ENCODE measurements around the gene ETDA.
"Not testable (repeated sequence)": the region's sequence is repeated elsewhere in the genome, so short reads cannot be mapped to it uniquely, and the experiment has no call there.

Gene ETDA

DNA sequence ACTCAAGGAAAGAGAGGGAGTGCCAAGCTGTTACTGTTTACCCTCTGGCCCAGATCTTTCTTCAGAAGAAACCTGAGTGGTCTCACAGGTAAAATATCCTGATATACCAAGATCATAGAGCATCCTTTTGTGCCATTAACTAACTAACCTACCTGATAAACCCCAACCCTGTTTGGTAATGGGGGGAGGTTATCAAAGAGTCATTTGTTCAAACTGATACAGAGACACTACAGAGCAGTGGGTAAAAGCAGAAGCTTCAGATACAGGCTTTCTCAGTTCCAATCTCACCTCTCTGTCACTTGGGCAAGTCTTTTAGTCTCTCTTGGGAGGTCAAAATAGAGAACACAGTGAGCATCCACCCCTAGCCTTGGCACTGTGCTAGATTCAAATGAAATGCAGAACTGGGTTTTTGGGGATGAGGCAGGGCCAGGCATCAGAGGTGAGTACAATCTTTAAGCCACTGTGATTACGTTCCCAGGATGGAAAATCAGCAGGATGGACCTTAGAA, at the start of gene ETDA:
Gene ETDA (plus strand): TSS at position 51 of the 508 bp plus-strand sequence. CDS start 1,216 bp downstream, outside the sequence.
- not testable (repeated sequence) for DNase-seq

DNA sequence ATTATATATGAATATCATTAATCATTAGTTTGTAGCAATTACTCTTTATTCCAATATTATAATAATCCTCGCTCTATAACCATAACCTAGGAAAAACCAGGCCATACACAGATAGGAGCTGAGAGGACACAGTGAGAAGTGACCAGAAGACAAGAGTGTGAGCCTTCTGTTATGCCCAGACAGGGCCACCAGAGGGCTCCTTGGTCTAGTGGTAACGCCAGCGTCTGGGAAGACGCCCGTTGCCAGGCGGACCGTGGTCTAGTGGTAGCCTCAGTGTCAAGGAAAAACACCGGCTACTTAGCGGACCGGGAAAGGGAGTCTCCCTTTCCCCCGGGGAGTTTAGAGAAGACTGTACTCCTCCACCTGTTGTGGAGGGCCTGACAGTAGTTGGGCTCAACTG, 45.4 kb upstream of the ETDA start:
- DNase-seq: peak; percentile 3

DNA sequence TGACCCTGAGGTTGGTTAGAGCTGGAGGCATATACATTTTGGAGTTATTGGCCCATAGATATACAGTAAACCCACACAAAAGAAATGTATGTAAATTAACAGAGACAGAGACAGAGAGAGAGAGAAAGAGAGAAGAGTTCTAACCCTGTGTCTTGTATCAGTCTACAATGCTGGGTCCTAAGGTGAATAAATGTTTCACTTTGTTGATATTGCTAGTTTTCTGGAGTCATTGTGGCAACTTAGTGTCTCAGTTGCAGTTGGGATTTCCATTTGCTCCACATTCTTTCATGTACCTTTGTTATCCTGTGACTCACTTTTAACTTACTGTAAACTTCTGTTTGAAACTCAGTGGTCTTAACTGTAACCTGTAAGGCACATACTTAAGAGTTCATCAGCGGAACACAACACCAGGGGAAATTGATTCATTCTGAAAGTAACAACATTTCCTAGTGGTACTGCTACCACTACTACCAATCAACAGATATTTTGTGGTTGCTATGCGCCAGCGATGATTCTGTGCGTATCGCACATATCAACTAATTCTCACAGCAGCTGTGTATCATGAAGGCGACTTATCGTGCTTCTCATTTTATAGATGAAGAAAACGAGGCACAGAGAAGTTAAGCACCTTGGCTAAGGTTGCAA, 38.5 kb upstream of the ETDA start:
- peak; percentile 5 for DNase-seq

DNA sequence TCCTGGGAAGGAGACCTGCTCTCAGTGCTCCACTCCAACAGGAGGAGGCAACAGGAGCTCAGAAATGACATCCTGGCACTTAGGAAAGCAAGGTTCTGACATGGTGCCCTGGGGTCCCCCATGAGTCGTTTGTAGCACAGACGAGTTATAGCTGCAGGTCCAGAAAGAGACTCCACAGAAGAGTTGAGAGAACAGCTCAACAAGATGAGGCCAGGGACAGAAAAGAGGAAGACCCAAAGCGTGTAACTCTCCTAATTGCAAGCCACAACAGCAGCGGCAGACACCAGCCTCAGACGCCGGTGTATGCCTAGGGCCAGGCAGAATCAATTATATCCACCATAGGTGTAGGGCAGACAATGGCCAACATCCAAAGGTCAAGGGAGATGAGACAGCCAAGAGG, 5.9 kb upstream of the ETDA start:
- DNase-seq: not testable (repeated sequence)

DNA sequence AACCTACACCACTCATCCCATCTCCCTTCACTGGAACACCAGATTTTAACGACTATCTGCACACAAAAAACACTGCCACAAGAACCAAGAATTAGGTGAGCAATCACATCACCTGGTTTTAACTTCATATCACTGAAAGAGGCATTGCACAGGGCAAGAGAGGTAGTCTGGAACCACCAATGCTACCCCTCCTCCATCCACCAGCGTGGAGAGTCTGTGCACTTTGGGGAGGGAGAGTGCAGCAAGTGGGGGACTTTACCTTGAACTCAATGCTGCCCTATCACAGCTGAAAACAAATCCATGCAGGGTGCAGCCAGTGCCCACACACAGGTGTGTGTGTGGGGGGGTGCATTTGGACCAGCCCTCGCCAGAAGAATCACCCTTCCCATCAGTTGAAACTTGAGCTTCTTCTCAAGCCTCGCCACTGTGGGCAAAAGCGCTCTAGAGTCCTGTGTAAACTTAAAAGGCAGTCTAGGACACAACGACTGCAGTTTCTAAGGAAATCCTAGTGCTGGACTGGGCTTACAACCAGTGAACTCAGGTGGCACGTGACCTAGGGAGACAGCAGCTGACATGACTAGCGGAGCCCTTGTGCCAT, 4.3 kb downstream of the ETDA start:
- DNase-seq: not testable (repeated sequence)

DNA sequence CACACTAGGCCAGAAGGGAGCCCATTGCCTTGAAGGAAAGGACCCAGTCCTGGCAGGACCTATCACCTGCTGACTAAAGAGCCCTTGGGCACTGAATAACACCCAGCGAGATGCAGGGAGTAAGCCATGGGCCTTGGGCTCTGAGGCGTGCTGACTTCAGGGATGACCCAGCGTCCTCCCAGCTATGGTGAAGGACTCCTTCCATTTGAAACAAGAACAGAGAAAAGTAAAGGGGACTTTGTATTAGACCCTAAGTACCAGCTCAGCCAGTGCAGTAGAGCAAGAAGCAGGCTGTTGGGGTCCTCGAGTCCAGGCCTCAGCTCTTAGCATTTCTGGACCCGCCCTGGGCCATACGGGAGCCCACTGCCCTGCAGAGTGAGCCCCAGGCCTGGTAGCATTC, 5.1 kb downstream of the ETDA start:
- no peak for DNase-seq

DNA sequence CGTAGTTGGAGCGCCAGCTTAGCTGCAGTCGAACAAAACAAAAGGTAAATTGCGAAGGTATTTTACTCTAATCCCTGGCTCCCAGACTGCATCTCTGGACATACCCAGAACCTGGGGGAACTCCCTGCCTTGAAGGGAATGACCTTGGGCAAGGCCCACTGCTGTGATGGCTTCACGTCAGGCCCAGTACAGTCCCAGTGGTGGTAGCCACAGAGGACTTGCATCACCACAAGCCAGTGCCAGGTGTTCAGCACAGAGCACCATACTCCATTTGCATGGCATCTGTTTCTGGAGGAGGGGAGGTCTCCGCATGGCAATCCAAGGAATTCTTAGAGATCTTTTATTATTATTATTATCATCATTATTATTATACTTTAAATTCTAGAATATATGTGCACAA, 5.6 kb downstream of the ETDA start:
- DNase-seq: no peak

DNA sequence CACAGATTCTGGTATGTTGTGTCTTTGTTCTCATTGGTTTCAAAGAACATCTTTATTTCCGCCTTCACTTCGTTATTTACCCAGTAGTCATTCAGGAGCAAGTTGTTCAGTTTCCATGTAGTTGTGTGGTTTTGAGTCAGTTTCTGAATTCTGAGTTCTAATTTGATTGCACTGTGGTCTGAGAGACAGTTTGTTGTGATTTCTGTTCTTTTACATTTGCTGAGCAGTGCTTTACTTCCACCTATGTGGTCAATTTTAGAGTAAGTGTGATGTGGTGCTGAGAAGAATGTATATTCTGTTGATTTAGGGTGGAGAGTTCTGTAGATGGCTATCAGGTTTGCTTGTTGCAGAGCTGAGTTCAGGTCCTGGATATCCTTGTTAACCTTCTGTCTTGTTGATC, 9.1 kb downstream of the ETDA start:
- not testable (repeated sequence) for DNase-seq

DNA sequence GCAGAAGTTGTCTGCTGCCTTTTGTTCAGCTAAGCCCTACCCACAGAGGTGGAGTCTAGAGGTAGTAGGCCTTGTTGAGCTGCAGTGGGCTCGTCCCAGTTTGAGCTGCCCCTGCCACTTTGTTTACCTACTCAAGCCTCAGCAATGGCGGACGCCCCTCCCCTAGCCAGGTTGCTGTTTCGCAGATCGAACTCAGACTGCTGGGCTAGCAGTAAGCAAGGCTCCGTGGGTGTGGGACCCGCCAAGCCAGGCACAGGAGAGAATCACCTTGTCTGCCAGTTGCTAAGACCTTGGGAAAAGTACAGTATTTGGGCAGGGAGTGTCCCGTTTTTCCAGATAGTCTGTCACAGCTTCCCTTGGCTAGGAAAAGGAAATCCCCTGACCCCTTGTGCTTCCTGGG, 11.5 kb downstream of the ETDA start:
- not testable (repeated sequence) for DNase-seq

DNA sequence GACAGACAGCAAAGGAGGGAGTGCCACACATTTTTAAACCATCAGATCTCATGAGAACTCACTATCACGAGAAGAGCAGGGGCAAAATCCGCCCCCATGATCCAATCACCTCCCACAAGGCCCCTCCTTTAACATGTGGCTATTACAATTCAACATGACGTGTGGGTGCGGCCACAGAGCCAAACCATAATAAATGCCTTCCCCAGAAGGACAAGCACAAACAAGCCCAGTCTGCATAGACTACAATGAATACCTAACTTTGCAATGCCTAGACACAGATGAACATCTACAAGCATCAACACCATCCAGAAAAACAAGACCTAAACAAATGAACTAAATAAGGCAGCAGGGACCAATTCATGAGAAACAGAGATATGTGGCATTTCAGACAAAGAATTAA, 12.3 kb downstream of the ETDA start:
- DNase-seq: no peak

DNA sequence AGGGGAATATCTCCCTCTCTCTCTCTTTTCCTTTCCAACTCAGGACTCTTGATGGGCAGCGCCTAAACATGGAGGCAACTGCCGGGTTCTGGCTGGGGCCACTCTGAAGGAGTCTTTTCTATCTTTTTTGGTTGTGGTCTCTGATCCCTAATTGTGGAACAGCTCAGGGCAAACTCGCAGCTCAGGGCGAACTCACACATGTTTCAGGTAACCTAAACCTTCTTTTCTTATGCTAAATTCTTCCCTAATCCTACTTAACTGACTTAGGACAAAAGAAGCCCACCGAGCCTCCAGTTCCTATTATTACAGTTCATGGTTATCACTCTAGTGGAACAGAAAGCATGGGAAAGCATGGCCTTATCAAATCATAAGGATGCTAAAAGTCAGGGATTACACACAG, 21.3 kb downstream of the ETDA start:
- DNase-seq: no peak

DNA sequence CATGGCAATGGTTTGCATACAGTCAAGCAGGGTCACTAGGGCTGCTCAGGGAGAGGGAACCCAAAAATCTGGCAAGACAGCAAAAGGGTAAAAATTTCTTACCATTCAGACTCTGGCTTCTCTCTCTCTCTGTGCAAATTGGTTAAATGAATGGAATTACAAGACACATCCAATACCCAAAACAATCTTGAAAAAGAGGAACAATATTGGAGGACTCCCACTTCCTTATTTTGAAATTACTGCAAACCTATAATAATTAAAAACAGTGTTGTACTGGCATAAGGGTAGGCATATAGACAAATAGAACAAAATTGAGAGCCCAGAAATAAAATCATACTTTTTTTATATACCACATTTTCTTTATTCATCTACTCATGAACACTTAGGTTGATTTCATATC, 24.1 kb downstream of the ETDA start:
- DNase-seq: no peak

DNA sequence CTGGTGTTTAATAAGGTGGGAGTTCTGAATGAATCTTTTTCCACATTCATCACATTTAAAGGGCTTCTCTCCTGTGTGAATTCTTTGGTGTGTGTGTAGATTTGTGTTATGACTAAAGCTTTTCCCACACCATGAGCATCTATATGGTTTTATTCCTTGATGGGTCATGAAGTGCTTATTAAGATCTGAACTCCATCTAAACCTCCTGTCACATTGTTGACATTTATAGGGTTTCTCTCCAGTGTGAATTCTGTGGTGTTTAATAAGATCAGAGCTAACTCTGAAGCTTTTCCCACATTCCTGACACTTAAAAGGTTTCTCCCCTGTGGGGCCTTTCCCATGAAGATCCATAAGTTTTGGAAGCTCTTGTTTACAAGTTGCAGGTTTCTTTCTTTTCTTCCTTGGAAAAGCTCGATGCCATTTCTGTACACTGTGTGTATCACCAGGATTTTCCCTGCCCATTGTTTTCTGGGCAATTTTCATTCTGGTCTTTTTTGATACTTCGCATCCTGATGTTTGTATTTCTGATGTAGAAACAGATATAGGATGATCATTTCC, 35.5 kb downstream of the ETDA start:
- DNase-seq: no peak

DNA sequence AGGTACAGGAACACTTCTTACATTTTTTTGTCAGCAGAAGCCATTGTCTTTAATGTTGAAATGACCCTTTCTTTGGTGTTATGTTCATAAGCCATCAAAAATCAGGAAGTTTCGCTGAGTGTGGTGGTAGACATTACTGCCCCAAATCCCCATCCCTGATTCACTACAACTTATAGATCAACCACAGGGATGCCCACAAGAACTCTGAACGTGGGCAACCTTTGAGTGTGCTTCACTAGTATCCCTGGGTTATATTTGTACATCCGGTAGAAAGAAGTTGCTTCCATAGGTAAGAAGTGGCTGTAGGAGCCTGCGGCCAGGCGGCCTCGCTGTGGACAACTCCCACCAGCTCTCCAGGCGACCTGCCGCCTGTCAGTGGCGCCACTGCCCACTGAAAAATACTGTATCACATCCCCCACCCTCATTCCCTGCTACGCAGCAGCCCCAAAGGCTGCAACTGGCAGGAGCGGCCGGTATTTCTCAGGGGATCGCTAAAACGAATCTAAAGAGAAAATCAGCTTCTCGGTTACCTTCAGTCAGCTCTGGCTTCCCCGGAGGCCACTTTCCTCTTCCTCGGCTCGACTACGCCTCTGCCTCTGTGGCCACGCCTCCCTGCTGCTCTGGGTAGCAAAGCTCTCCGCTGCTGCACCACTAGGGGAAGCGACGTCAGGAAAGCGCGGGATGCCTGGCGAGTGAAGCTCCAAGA, 43.5 kb downstream of the ETDA start:
- DNase-seq: peak; percentile 56

DNA sequence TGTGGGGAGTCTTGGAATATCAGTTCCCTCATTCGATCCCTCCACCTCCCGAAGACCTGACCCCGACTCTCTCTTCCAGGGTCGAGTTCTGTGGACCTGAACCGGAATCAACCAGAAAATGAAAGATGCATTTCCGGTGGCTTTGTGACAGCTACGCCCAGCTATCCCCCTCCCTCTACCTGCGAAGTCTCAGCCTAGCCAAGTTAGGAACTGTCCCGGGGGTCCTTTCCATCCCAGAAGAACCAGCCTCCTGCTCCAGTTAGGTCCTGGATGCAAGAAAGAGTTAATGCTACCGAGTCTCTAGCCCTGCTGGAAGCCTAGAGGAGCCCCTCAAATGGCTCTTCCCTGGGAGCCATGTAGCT, 44.1 kb downstream of the ETDA start:
- DNase-seq: no peak

DNA sequence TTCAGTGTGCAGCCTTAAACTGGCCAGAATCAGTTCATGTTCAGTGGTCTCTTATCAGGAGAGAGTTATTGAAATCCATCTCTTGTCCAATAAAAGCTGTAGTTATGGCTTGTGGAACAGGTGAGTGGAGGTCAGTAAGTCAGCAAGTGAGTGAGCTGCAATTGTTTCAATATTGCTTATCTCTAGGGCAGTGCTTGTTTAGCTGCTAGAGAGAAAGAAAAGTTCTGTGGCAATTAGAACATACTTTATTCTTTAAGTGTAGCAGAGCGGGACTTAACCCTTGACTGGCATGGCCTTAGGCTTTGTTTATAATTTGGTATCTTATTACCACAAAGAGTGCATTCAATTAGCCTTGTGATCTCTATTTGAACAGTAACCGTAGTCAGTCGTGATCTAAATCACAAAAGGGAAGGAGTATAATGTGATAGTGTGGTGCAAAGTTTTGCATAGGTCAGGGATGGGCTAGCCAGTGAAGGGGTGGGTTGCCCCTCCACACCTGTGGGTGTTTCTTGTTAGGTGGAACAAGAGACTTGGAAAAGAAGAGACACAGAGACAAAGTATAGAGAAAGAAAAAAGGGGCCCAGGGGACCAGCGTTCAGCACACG, 50.5 kb downstream of the ETDA start:
- DNase-seq: no peak
